ENCODE data around the gene MYBL2. TPM values are rescaled to one million over a fixed set of nuclear protein-coding genes. Genes with fewer than 3 reads are reported as not detected.

MYBL2 gene
- total RNA-seq, 3 donors from 2014 or later (not counting 1 experiment from before 2014, with no cell fraction given): 1.6 to 2.4 (median 1.7) TPM

DNA sequence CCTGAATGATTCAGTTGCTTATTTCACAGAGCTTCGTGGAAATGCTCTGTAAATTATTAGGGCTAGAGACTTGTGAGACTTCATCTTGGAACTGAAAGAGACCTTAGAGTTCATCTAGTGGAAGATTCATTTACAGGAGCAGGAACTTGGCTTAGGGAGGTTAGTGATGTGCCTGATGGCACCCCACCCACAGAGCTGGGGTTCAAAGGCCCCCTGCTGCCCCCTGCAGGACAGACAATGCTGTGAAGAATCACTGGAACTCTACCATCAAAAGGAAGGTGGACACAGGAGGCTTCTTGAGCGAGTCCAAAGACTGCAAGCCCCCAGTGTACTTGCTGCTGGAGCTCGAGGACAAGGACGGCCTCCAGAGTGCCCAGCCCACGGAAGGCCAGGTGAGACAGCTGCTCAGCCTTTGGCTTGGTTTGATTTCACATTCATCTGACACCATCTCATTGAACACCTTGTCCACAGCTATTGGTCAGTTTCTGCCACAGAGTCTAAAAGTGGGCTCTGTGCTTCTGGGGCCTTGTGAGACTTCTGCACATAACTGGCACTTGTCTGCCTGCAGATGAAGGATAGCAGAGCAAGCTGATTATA lies 25.1 kb downstream of the MYBL2 start:
- Histone ChIP-seq H3K36me3 (ENCODE audit: control insufficient read depth, insufficient read depth, low read length) (no peaks in the 10 kb centered on the region), H3K9me3 (ENCODE audit: control insufficient read depth, insufficient read depth, low read length) (no peaks in the 10 kb centered on the region), H3K27ac (ENCODE audit: low read length) (no peak overlapping the region), H3K4me1 (ENCODE audit: control insufficient read depth, insufficient read depth, low read length) (no peaks in the 10 kb centered on the region), H3K4me3 (ENCODE audit: low read length) (no peak overlapping the region), H3K27me3 (ENCODE audit: control insufficient read depth, insufficient read depth, low read length) (no peaks in the 10 kb centered on the region)
- 92% methylated on average over 5 of the region's 5 CpGs for WGBS (ENCODE audit: insufficient coverage)
- intact Hi-C loops (cut with micrococcal nuclease): no loop called here
- no peaks in the 10 kb centered on the region for H3K4me1 Mint-ChIP-seq
- TF ChIP-seq, protein P1, sequence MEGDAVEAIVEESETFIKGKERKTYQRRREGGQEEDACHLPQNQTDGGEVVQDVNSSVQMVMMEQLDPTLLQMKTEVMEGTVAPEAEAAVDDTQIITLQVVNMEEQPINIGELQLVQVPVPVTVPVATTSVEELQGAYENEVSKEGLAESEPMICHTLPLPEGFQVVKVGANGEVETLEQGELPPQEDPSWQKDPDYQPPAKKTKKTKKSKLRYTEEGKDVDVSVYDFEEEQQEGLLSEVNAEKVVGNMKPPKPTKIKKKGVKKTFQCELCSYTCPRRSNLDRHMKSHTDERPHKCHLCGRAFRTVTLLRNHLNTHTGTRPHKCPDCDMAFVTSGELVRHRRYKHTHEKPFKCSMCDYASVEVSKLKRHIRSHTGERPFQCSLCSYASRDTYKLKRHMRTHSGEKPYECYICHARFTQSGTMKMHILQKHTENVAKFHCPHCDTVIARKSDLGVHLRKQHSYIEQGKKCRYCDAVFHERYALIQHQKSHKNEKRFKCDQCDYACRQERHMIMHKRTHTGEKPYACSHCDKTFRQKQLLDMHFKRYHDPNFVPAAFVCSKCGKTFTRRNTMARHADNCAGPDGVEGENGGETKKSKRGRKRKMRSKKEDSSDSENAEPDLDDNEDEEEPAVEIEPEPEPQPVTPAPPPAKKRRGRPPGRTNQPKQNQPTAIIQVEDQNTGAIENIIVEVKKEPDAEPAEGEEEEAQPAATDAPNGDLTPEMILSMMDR (IDR thresholded peaks at IDR 0.05): no peak
- no peaks in the 10 kb centered on the region for H3K9me3 Mint-ChIP-seq
- DNase-seq (peak in 1 of 2 donors; percentile 63), ATAC-seq (peak in 1 of 3 donors; percentile 46)
- no peak overlapping the region for H3K4me3 Mint-ChIP-seq
- H3K27ac Mint-ChIP-seq: no peak overlapping the region
- no peaks in the 10 kb centered on the region for H3K27me3 Mint-ChIP-seq (ENCODE audit: low read depth in 2 of 2)
- no peaks in the 10 kb centered on the region for H3K36me3 Mint-ChIP-seq

DNA sequence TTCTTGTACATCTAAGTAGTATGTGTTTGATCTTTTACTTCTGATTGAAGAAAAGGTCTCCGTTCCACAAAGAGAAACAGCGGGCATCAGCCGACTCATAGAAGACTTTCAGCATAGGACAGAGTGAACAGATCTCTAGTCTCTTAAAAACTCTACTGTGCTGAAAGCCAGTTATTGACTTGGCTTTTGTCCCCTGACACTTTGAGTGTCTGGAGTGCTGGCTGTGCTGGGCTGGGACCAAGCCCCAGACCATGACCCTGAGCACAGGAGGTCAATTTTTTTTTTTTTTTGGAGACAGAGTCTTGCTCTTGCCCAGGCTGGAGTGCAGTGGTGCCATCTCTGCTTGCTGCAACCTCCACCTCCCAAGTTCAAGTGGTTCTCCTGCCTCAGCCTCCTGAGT lies 27.8 kb downstream of the MYBL2 start:
- H3K4me3 Mint-ChIP-seq: no peak overlapping the region
- ATAC-seq: no peak
- intact Hi-C loops (cut with micrococcal nuclease): no loop called here

DNA sequence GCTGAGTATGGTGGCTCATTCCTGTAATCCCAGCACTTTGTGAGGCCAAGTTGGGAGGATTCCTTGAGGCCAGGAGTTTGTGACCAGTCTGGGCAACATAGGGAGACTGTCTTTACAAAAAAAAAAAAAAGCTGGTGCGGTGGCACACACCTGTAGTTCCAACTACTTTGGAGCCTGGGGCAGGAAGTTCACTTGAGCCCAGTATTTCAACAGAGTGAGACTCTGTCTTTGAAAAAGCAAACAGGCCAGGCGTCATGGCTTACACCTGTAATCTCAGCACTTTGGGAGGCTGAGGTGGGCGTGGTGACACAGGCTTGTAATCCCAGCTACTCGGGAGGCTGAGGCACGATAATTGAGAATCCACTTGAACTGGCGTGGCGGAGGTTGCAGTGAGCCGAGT lies 28.7 kb downstream of the MYBL2 start:
- no peaks in the 10 kb centered on the region for H3K36me3 Mint-ChIP-seq
- intact Hi-C loops (cut with micrococcal nuclease): no loop called here
- peaks cover 14% of the 10 kb centered on the region in 2 donors for H3K4me1 Mint-ChIP-seq
- no peaks in the 10 kb centered on the region for H3K9me3 Mint-ChIP-seq
- H3K27ac ChIP-seq (ENCODE audit: low read length): no peak overlapping the region
- WGBS (ENCODE audit: insufficient coverage): 95% methylated on average over 8 of the region's 8 CpGs
- H3K27me3 Mint-ChIP-seq (ENCODE audit: low read depth in 2 of 2): no peaks in the 10 kb centered on the region
- DNase-seq (no peak), ATAC-seq (no peak)
- no peaks in the 10 kb centered on the region for H3K36me3 ChIP-seq (ENCODE audit: control insufficient read depth, insufficient read depth, low read length)
- H3K27me3 ChIP-seq (ENCODE audit: control insufficient read depth, insufficient read depth, low read length): no peaks in the 10 kb centered on the region
- H3K27ac Mint-ChIP-seq: no peak overlapping the region
- TF ChIP-seq, protein P1 (IDR thresholded peaks at IDR 0.05): no peak
- H3K4me3 Mint-ChIP-seq: no peak overlapping the region
- H3K9me3 ChIP-seq (ENCODE audit: control insufficient read depth, insufficient read depth, low read length): no peaks in the 10 kb centered on the region
- H3K4me1 ChIP-seq (ENCODE audit: control insufficient read depth, insufficient read depth, low read length): peaks cover 11% of the 10 kb centered on the region
- no peak overlapping the region for H3K4me3 ChIP-seq (ENCODE audit: low read length)

More for the DNA sequence above, 27.8 kb downstream of the MYBL2 start:
- Mint-ChIP-seq H3K27ac (no peak overlapping the region), H3K36me3 (no peaks in the 10 kb centered on the region), H3K4me1 (peaks cover 6% of the 10 kb centered on the region in 2 donors), H3K27me3 (ENCODE audit: low read depth in 2 of 2) (no peaks in the 10 kb centered on the region), H3K9me3 (no peaks in the 10 kb centered on the region)
- Histone ChIP-seq H3K9me3 (ENCODE audit: control insufficient read depth, insufficient read depth, low read length) (no peaks in the 10 kb centered on the region), H3K36me3 (ENCODE audit: control insufficient read depth, insufficient read depth, low read length) (no peaks in the 10 kb centered on the region), H3K27ac (ENCODE audit: low read length) (no peak overlapping the region), H3K4me1 (ENCODE audit: control insufficient read depth, insufficient read depth, low read length) (peaks cover 3% of the 10 kb centered on the region), H3K27me3 (ENCODE audit: control insufficient read depth, insufficient read depth, low read length) (no peaks in the 10 kb centered on the region), H3K4me3 (ENCODE audit: low read length) (no peak overlapping the region)
- DNase-seq: no peak
- TF ChIP-seq, protein P1 (IDR thresholded peaks at IDR 0.05): no peak
- WGBS (ENCODE audit: insufficient coverage): 96% methylated on average over 3 of the region's 3 CpGs
